Measurements from ENCODE around the gene GFI1B. TPM values are rescaled to one million over a fixed set of nuclear protein-coding genes. Genes with fewer than 3 reads are reported as not detected.

Gene GFI1B
- total RNA-seq, 2 experiments from 2014 or later = 0.19 TPM; not detected in 1

Small RNA genes within 50 kb of the gene (microRNA-seq; reads per million reads assigned to microRNA genes)
- 1.1 reads per million for gene MIR548AW (ENCODE audit: borderline replicate concordance)

Other genes starting within 250 kb of the GFI1B start
- gene AK8, start 100.4 kb upstream of the GFI1B start, total RNA-seq = under 1 TPM in 1 of 2 experiments, not detected in 1; 0.21 TPM
- gene SPACA9, start 99.8 kb upstream of the GFI1B start, total RNA-seq = 1 to 10 TPM; 2.7 to 4.4 TPM
- gene TSC1, start 34.1 kb upstream of the GFI1B start, total RNA-seq = 10 to 100 TPM; 23.9 to 28.6 TPM
- 10 to 100 TPM; 81.3 to 84.5 TPM for gene GTF3C5, start 52.3 kb downstream of the GFI1B start, total RNA-seq
- gene CEL, start 83.3 kb downstream of the GFI1B start, total RNA-seq = 1 to 10 TPM in 1 of 2 experiments, under 1 TPM in 1; 0.98 to 1.2 TPM
- 10 to 100 TPM; 65.1 to 78.6 TPM for gene RALGDS, start 142.5 kb downstream of the GFI1B start, total RNA-seq
- gene GBGT1, start 185.2 kb downstream of the GFI1B start, total RNA-seq = 1 to 10 TPM; 3.8 to 4.8 TPM
- gene OBP2B, start 230.6 kb downstream of the GFI1B start, total RNA-seq = not detected